OCI-LY3 (cell line): Measurements from ENCODE around the gene GNB1.

Source experiments
- H2AFZ ChIP-seq: fragments of 200-600, 300-600 bp; shearing (Covaris generic); 2 replicates; pipeline ENCODE4 v1.6.0; 2014; ENCODE audit warnings: antibody characterized with exemption, low read depth, low read length
- H3K27ac ChIP-seq: fragments of 200-600, 300-600 bp; sonication (generic); 2 replicates; pipeline ENCODE4 v1.5.1; 2014; ENCODE audit warnings: mild to moderate bottlenecking, low read length, moderate library complexity, mixed read lengths
- H3K27me3 ChIP-seq: fragments of 200-600, 300-600 bp; sonication (generic); 2 replicates; pipeline ENCODE4 v1.6.1; 2014; ENCODE audit warnings: low read depth, low read length, mixed read lengths
- H3K36me3 ChIP-seq: fragments of 200-600, 300-600 bp; sonication (generic); replicated peaks from 2 replicates; pipeline ENCODE3; 2014; ENCODE audit warnings: low read depth, low read length, mixed read lengths
- H3K4me1 ChIP-seq: fragments of 300-600, 200-600 bp; sonication (generic); 2 replicates; pipeline ENCODE4 v1.6.1; 2014; ENCODE audit warnings: low read length, mixed read lengths
- H3K4me2 ChIP-seq: fragments of 200-600, 300-600 bp; sonication (generic); 2 replicates; pipeline ENCODE4 v1.6.1; 2014; ENCODE audit warnings: low read length, mixed read lengths
- H3K4me3 ChIP-seq: fragments of 300-600, 200-600 bp; sonication (generic); 2 replicates; pipeline ENCODE4 v1.5.1; 2014; ENCODE audit warnings: antibody characterized with exemption, mild to moderate bottlenecking, low read length, moderate library complexity
- H3K79me2 ChIP-seq: fragments of 300-600, 200-600 bp; shearing (Covaris generic); 2 replicates; pipeline ENCODE4 v1.6.1; 2014; ENCODE audit warnings: mild to moderate bottlenecking, low read length, mixed read lengths
- H3K9ac ChIP-seq: fragments of 300-600, 200-600 bp; shearing (Covaris generic); 2 replicates; pipeline ENCODE4 v1.6.0; 2014; ENCODE audit warnings: mild to moderate bottlenecking, low read length, moderate library complexity
- H3K9me3 ChIP-seq: fragments of 200-600, 300-600 bp; shearing (Covaris generic); 2 replicates; pipeline ENCODE4 v1.6.1; 2014; ENCODE audit warnings: low read length, mixed read lengths; ENCODE audit not compliant: insufficient read depth
- H4K20me1 ChIP-seq: fragments of 200-600, 300-600 bp; sonication (generic); 2 replicates; pipeline ENCODE4 v1.6.1; 2016; ENCODE audit warnings: low read length, mixed read lengths; ENCODE audit not compliant: insufficient read depth
- EZH2phosphoT487 ChIP-seq: fragments of 200-600 bp; shearing (Covaris generic); IDR thresholded peaks from 2 replicates; pipeline ENCODE4 v1.6.1; 2018; ENCODE audit warnings: antibody characterized with exemption, mixed run types, low read depth
- TF ChIP-seq, protein P1 (sequence below): fragments of 200-600, 300-600 bp; sonication (generic); IDR thresholded peaks from 2 replicates; pipeline ENCODE4 v1.5.1; 2014; ENCODE audit warnings: antibody characterized with exemption, low read length, low read depth

The GNB1 gene

GRCh38 chr1:1759456-1760344 lies 131.2 kb downstream of the GNB1 start:
- Histone ChIP-seq H3K9me3 (no peaks in the 10 kb centered on the region), H4K20me1 (peaks cover 21% of the 10 kb centered on the region), H3K36me3 (peaks cover 47% of the 10 kb centered on the region), H3K9ac (no peak overlapping the region), H3K4me2 (no peak overlapping the region), H3K4me3 (no peak overlapping the region), H3K4me1 (no peaks in the 10 kb centered on the region), H3K27ac (no peak overlapping the region), H3K79me2 (peaks cover 68% of the 10 kb centered on the region), H3K27me3 (no peaks in the 10 kb centered on the region), H2AFZ (no peak overlapping the region)
- TF ChIP-seq, protein P1, sequence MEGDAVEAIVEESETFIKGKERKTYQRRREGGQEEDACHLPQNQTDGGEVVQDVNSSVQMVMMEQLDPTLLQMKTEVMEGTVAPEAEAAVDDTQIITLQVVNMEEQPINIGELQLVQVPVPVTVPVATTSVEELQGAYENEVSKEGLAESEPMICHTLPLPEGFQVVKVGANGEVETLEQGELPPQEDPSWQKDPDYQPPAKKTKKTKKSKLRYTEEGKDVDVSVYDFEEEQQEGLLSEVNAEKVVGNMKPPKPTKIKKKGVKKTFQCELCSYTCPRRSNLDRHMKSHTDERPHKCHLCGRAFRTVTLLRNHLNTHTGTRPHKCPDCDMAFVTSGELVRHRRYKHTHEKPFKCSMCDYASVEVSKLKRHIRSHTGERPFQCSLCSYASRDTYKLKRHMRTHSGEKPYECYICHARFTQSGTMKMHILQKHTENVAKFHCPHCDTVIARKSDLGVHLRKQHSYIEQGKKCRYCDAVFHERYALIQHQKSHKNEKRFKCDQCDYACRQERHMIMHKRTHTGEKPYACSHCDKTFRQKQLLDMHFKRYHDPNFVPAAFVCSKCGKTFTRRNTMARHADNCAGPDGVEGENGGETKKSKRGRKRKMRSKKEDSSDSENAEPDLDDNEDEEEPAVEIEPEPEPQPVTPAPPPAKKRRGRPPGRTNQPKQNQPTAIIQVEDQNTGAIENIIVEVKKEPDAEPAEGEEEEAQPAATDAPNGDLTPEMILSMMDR = no peak
- no peak for TF ChIP-seq EZH2phosphoT487

DNA sequence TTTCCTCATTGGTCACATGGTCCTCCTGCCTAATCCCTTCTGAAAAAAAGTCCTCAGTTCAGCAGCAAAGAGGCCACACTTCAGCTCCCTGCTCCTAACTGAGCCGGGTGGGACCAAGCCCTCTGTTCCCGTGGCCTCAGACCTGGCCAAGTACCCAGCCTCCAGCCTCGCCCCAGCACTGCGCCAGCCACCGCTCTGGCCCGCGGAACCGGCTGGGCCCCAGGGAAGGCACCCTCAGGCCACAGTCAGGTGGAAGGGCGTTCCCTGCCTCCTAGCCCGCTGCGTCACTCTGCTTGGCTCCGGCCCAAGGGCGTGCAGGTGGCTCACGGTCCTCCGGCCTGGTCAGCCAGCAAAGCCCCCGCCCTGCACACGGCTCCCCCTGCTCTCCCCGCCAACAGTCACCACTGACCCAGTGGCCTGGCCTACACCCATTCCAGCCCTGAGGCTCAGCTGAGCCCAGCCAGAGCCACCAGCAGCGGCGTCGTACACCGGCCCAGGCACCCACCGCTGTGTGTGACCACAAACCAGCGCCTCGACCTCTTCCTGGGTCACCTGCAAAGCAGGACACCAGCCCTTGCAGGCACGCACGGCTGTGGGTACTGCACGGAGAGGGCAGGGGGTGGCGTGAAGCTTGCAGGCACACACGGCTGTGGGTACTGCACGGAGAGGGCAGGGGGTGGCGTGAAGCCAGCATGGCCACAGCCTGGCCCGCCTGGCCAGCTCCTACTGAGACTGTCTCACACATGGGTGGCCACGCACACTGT lies 132.0 kb downstream of the GNB1 start:
- TF ChIP-seq, protein P1 = no peak
- TF ChIP-seq EZH2phosphoT487 = no peak
- Histone ChIP-seq H3K27me3 (no peaks in the 10 kb centered on the region), H3K79me2 (peaks cover 61% of the 10 kb centered on the region), H3K4me1 (no peaks in the 10 kb centered on the region), H3K27ac (no peak overlapping the region), H2AFZ (no peak overlapping the region), H4K20me1 (peaks cover 17% of the 10 kb centered on the region), H3K9ac (no peak overlapping the region), H3K4me3 (no peak overlapping the region), H3K4me2 (no peak overlapping the region), H3K36me3 (peaks cover 47% of the 10 kb centered on the region), H3K9me3 (no peaks in the 10 kb centered on the region)

DNA sequence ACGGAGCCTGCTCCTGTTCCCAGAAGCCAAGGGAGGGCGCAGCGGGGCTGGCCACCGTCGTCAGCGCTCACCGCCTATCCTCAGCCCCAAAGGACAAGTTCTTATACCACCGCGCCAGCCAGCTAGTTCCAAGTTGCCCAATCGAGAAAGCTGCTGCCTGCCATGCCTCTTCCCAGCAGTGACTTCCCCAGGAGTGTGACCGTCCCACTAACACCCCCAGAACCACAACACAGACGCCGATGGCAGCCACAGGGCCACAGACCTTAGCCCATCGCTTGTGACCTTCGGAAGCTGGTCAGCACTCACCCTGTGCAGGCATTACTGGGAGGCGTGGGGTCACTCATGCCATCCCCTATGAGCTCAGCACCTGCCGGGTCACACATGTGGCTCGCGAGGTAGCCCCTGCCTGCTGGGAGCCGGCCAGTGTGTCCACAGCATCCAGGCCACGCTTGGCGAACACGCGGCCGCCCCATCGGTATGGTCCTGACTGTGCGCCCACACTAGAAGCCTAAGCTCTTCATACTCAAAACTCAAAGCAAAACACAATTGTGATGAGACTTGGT lies 132.7 kb downstream of the GNB1 start:
- H4K20me1 ChIP-seq = peaks cover 17% of the 10 kb centered on the region
- H3K36me3 ChIP-seq = peaks cover 51% of the 10 kb centered on the region
- H2AFZ ChIP-seq = no peak overlapping the region
- H3K4me2 ChIP-seq = no peak overlapping the region
- H3K9me3 ChIP-seq = no peaks in the 10 kb centered on the region
- no peak overlapping the region for H3K9ac ChIP-seq
- H3K79me2 ChIP-seq = peaks cover 57% of the 10 kb centered on the region
- no peak overlapping the region for H3K27ac ChIP-seq
- H3K4me1 ChIP-seq = no peaks in the 10 kb centered on the region
- no peak overlapping the region for H3K4me3 ChIP-seq
- H3K27me3 ChIP-seq = no peaks in the 10 kb centered on the region
- no peak for TF ChIP-seq EZH2phosphoT487
- TF ChIP-seq, protein P1 = no peak

DNA sequence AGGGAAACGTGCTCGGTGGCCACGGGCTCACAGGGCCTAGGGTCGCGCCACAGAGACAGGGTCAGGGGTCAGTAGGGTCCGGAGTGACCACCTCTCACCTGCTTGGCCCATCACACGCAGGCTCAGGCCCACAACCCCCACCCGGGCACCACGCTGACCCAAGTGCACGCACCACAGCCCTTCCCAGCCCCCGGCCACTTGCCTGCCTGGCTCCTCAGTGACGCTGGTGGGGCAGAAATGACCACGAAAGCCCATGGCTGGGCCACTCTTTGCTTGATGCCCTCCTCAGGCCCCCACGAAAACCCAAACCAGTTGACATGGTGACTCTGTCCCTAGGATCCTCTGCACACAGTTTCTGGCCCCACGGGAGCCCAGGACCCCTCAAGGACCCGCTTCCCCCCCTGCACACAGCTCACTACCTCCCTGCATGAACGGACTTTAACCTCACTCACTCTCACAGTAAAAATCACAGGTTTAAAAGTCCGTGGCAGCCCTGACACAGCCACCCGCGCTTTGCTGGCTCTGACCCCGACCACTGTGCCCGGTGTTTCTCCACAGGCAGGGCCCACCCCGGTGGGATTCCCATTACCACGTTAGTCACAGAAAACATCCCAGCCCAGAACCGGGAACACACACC lies 133.3 kb downstream of the GNB1 start:
- Histone ChIP-seq H2AFZ (no peak overlapping the region), H3K36me3 (peaks cover 55% of the 10 kb centered on the region), H3K4me3 (no peak overlapping the region), H3K4me2 (no peak overlapping the region), H3K27ac (no peak overlapping the region), H4K20me1 (peaks cover 17% of the 10 kb centered on the region), H3K4me1 (no peaks in the 10 kb centered on the region), H3K9me3 (no peaks in the 10 kb centered on the region), H3K27me3 (no peaks in the 10 kb centered on the region), H3K79me2 (peaks cover 51% of the 10 kb centered on the region), H3K9ac (no peak overlapping the region)
- TF ChIP-seq, protein P1 = no peak
- TF ChIP-seq EZH2phosphoT487 = no peak
